Gastroesophageal sphincter (tissue), 3 donors: Measurements from ENCODE around the gene CACNA1C.

ENCODE experiments used
- POLR2AphosphoS5 ChIP-seq: sonication (generic); formaldehyde crosslinking; IDR thresholded peaks from one replicate; pipeline ENCODE4 v1.6.1; 2017; ENCODE audit warnings: antibody characterized with exemption
- TF ChIP-seq, protein P1 (sequence below), 4 experiments: fragments of 200-600 bp in 2 of 4; fragments of 450-650 bp in 2 of 4; sonication (generic) in 1 of 4; IDR thresholded peaks; one replicate each; pipeline ENCODE4 v1.5.1; 2017 to 2019; ENCODE audit warnings: antibody characterized with exemption in 4 of 4, mild to moderate bottlenecking in 2 of 4, moderate library complexity in 2 of 4

DNA sequence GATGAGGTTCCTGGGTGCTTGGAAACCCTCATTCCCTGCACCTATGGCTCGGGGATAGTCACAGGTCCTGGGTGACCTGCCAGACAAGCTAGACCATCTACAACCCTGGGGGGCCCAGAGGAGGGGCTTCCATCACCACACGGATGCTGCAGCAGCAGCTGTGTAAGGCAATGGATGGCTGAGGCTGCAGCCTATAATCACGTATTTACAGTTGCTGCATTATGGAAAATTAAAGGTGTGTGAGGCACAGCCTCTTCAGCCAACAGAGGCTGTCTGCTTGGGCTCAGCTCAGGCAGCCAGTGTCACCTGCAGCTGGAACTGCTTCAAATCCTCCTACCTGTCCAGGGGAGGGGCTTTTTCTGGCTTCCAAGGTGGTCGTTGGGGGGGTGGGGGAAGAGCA lies 268.1 kb downstream of the CACNA1C start:
- TF ChIP-seq, protein P1, sequence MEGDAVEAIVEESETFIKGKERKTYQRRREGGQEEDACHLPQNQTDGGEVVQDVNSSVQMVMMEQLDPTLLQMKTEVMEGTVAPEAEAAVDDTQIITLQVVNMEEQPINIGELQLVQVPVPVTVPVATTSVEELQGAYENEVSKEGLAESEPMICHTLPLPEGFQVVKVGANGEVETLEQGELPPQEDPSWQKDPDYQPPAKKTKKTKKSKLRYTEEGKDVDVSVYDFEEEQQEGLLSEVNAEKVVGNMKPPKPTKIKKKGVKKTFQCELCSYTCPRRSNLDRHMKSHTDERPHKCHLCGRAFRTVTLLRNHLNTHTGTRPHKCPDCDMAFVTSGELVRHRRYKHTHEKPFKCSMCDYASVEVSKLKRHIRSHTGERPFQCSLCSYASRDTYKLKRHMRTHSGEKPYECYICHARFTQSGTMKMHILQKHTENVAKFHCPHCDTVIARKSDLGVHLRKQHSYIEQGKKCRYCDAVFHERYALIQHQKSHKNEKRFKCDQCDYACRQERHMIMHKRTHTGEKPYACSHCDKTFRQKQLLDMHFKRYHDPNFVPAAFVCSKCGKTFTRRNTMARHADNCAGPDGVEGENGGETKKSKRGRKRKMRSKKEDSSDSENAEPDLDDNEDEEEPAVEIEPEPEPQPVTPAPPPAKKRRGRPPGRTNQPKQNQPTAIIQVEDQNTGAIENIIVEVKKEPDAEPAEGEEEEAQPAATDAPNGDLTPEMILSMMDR (IDR thresholded peaks at IDR 0.05), result no peak
- TF ChIP-seq POLR2AphosphoS5, result no peak
